Muscle layer of colon (tissue), 2 donors: ENCODE results near the gene PDXP.
"Not testable (repeated sequence)": the region's sequence is repeated elsewhere in the genome, so short reads cannot be mapped to it uniquely, and the experiment has no call there.

ENCODE experiments used
- H3K27ac ChIP-seq: one replicate; pipeline ENCODE4 v1.7.0; 2013; ENCODE audit warnings: low read depth, mild to moderate bottlenecking, low read length, moderate library complexity
- H3K27me3 ChIP-seq, 2 donors: one replicate each; pipeline ENCODE4 v1.7.0; 2013; ENCODE audit warnings: low read length in 2 of 2, mild to moderate bottlenecking in 2 of 2; ENCODE audit not compliant: insufficient read depth in 2 of 2, control insufficient read depth in 1 of 2
- H3K36me3 ChIP-seq: one replicate; pipeline ENCODE4 v1.7.0; 2013; ENCODE audit warnings: mild to moderate bottlenecking, low read length; ENCODE audit not compliant: insufficient read depth
- H3K4me1 ChIP-seq: one replicate; pipeline ENCODE4 v1.7.0; 2013; ENCODE audit warnings: mild to moderate bottlenecking, low read length; ENCODE audit not compliant: insufficient read depth
- H3K4me3 ChIP-seq, 2 donors: one replicate each; pipeline ENCODE4 v1.7.0; 2013; ENCODE audit warnings: low read length in 2 of 2, low read depth in 1 of 2, mild to moderate bottlenecking in 1 of 2, moderate library complexity in 1 of 2
- H3K9ac ChIP-seq: one replicate; pipeline ENCODE4 v1.7.0; 2013; ENCODE audit warnings: low read length
- H3K9me3 ChIP-seq: one replicate; pipeline ENCODE4 v1.7.0; 2013; ENCODE audit warnings: mild to moderate bottlenecking, low read length
- donor health status: abdominal sarcoma.
- donor health status: Adenocarcinoma of cecum.

Gene PDXP

DNA sequence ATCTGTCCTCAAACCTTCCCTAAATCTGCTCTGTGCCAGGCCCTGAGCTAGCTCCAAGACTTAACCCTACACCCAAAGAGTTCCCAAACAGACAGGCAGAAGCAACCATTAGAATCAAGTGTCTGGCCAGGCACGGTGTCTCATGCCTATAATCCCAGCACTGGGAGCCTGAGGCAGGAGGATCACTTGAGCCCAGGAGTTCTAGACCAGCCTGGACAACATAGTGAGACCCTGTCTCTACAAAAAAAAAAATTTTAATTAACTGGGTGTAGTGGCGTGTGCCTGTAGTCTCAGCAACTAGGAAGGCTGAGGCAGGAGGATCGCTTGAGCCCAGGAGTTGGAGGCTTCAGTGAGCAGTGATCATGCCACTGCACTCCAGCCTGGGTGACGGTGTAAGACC lies 1.9 kb upstream of the PDXP start:
- not testable (repeated sequence) for H3K9me3 ChIP-seq, H3K36me3 ChIP-seq, H3K27me3 ChIP-seq, H3K27ac ChIP-seq, H3K9ac ChIP-seq, H3K4me3 ChIP-seq
- peaks cover 25% of the 10 kb centered on the region for H3K4me1 ChIP-seq

- H3K9me3 ChIP-seq, result no peaks in the 10 kb centered on the region
- H3K4me3 ChIP-seq, result peak overlapping the region; percentile 24 to 56
Measured at GRCh38 chr22:37657590-37658132, 862 bp upstream of the PDXP start.

GRCh38 chr22:37659066-37659896 lies 758 bp downstream of the PDXP start:
- no peaks in the 10 kb centered on the region for H3K27me3 ChIP-seq
- peak overlapping the region; percentile 73 for H3K27ac ChIP-seq
- peaks cover 41% of the 10 kb centered on the region for H3K4me1 ChIP-seq
- no peaks in the 10 kb centered on the region for H3K36me3 ChIP-seq
- no peaks in the 10 kb centered on the region for H3K9me3 ChIP-seq
- H3K4me3 ChIP-seq, result peak overlapping the region; percentile 47 to 74
- peak overlapping the region; percentile 0 for H3K9ac ChIP-seq

More at GRCh38 chr22:37657590-37658132, 862 bp upstream of the PDXP start:
- Histone ChIP-seq H3K36me3 (no peaks in the 10 kb centered on the region), H3K27me3 (no peaks in the 10 kb centered on the region), H3K27ac (peak overlapping the region; percentile 79), H3K4me1 (peaks cover 34% of the 10 kb centered on the region), H3K9ac (peak overlapping the region; percentile 10)

- H3K27ac ChIP-seq, result peak overlapping the region; percentile 83
- H3K36me3 ChIP-seq, result no peaks in the 10 kb centered on the region
- peaks cover 41% of the 10 kb centered on the region for H3K4me1 ChIP-seq
Measured at GRCh38 chr22:37659897-37660708, 1.6 kb downstream of the PDXP start.

DNA sequence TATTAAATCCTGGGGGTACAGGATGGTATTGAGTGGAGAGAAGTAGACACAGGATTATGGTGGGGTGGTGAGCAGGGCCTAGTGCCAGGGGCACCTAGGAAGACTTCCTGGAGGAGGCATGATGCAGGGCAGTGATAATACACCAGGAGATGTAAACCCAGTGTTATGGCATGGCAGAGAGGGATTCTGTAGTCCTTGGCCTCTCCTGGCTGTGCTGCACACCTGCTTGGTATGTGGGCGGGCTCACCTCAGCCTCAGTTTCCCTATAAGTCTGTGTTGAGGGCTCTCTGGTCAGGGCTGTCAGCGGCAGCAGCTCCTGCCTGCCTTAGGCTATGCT lies 2.2 kb downstream of the PDXP start:
- Histone ChIP-seq H3K4me1 (peaks cover 41% of the 10 kb centered on the region), H3K4me3 (peak overlapping the region in 1 of 2 donors; percentile 47), H3K27ac (peak overlapping the region; percentile 83), H3K27me3 (no peaks in the 10 kb centered on the region), H3K9ac (peak overlapping the region; percentile 23), H3K9me3 (no peaks in the 10 kb centered on the region), H3K36me3 (peaks cover 2% of the 10 kb centered on the region)

More at GRCh38 chr22:37659897-37660708, 1.6 kb downstream of the PDXP start:
- Histone ChIP-seq H3K4me3 (peak overlapping the region in 1 of 2 donors; percentile 74), H3K9me3 (no peaks in the 10 kb centered on the region), H3K9ac (peak overlapping the region; percentile 23), H3K27me3 (no peaks in the 10 kb centered on the region)

DNA sequence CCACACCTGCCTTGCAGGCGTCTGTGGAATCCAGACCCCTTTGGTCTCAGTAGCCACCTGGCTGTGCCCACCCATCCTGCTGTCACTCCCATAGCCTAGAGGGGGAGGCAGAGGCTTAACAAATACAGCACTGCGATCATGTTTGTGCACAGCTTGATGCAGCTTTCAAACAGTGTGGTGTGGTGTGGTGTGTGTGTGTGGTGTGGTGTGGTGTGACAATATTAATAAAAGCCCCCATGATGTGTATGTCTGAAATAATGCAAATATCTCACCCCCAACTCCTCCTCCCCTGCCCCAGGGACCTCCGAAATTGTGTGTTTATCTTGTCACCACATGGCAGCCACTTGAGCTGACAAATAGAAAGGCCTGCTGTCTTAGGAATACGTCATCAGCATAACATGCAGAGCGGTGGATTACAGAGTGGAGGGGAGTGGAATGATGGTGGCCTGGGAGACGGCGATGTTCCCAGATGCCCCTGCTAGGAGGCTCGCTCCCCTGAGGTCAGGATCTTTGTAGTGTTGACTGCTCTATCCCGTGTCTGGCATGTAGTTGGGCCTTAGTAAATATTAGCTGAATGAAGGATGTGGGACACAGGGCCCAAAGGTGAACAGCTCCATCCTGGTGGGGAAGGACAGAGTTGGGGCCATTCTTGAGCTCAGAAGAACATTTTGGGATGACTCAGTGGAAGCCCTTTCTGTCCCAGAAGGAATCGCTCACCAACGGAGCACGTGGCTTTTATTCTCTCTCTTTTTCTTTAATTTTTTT lies 2.8 kb downstream of the PDXP start:
- H3K27ac ChIP-seq, result peak overlapping the region; percentile 83
- H3K36me3 ChIP-seq, result peaks cover 9% of the 10 kb centered on the region
- H3K4me1 ChIP-seq, result peaks cover 41% of the 10 kb centered on the region
- H3K9me3 ChIP-seq, result no peaks in the 10 kb centered on the region
- peak overlapping the region; percentile 23 for H3K9ac ChIP-seq
- H3K27me3 ChIP-seq, result no peaks in the 10 kb centered on the region
- H3K4me3 ChIP-seq, result peak overlapping the region in 1 of 2 donors; percentile 47

- H3K36me3 ChIP-seq, result peaks cover 15% of the 10 kb centered on the region
- H3K9me3 ChIP-seq, result no peaks in the 10 kb centered on the region
- peak overlapping the region; percentile 5 for H3K9ac ChIP-seq
- no peaks in the 10 kb centered on the region for H3K27me3 ChIP-seq
- H3K27ac ChIP-seq, result peak overlapping the region; percentile 64
- no peak overlapping the region for H3K4me3 ChIP-seq
- H3K4me1 ChIP-seq, result peaks cover 41% of the 10 kb centered on the region
Measured at GRCh38 chr22:37662039-37662438, 3.5 kb downstream of the PDXP start.

DNA sequence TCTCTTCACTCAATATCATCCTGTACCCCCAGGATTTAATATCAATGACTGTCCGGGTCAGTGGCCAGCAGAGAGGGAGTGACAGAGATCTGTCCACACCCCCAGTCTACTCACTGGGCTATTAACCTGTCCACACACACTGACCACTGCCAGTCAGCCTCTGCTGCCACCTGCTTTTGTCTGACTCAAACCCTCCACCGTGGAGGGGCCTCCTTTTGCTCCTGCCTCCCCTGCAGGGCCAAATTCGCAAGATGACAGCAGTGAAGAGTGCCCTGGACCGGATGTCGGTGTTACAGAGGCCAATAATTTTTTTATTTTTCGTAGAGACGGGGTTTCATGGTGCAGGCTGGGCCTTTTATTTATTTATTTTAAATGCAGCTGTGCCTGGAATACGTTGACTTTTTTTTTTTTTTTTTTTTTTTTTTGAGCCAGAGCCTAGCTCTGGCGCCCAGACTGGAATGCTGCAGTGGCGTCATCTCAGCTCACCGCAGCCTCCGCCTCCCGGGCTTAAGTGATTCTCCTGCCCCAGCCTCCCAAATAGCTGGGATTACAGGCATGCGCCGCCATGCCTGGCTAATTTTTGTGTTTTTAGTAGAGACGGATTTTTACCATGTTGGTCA lies 5.1 kb downstream of the PDXP start:
- Histone ChIP-seq H3K9me3 (no peaks in the 10 kb centered on the region), H3K9ac (no peak overlapping the region), H3K36me3 (peaks cover 15% of the 10 kb centered on the region), H3K27ac (peak overlapping the region; percentile 78), H3K27me3 (no peaks in the 10 kb centered on the region), H3K4me3 (no peak overlapping the region), H3K4me1 (peaks cover 41% of the 10 kb centered on the region)

DNA sequence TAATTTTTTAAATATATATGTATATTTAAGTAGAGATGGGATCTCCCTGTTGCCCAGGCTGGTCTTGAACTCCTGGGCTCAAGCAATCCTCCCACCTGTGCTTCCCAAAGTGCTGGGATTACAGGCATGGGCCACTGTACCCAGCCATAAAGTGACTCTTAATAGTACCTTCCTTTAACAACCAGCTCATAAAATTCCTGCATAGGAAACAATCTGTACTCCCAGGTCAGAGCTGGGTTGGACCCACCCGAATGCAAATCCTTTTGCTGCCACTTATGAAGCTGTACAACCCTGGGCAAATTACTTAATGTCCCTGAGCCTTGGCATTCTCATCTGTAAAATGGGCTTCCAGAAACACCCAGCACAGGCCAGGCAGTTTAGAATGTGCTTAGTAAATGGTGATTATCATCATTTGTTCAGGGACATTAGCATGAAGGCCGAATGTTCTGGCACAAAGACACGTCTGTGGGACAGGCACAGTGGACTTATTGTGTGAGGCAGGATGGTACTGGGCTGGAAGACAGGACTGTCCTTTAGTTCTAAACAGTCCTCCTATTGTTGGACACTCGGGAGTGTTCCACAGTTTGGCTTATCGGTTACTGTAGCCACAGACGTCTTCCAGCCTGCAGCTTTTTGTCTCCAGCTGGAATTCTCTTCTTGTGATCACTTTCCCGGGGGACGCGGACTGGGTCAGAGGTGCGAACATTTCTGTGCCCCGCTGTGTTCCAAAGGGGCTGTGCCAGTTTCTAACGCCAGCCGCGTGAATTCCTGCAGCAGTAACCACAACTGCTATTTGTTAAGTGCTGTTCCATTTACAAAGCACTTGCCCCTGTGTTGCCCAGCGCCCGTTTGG lies 6.0 kb downstream of the PDXP start:
- no peak overlapping the region for H3K9ac ChIP-seq

DNA sequence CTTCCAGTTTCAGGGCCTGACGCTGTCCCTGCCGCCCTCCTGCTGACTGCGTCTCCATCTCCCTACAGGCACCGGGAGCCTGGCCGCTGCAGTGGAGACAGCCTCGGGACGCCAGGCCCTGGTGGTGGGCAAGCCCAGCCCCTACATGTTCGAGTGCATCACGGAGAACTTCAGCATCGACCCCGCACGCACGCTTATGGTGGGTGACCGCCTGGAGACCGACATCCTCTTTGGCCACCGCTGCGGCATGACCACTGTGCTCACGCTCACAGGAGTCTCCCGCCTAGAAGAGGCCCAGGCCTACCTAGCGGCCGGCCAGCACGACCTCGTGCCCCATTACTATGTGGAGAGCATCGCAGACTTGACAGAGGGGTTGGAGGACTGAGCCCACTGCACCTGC lies 7.0 kb downstream of the PDXP start:
- H3K36me3 ChIP-seq, result peaks cover 15% of the 10 kb centered on the region
- H3K27me3 ChIP-seq, result no peaks in the 10 kb centered on the region
- H3K4me3 ChIP-seq, result no peak overlapping the region
- H3K27ac ChIP-seq, result no peak overlapping the region
- no peaks in the 10 kb centered on the region for H3K9me3 ChIP-seq
- no peak overlapping the region for H3K9ac ChIP-seq
- H3K4me1 ChIP-seq, result peaks cover 30% of the 10 kb centered on the region

More for the DNA sequence above, 6.0 kb downstream of the PDXP start:
- peaks cover 39% of the 10 kb centered on the region for H3K4me1 ChIP-seq
- no peak overlapping the region for H3K4me3 ChIP-seq
- H3K36me3 ChIP-seq, result peaks cover 15% of the 10 kb centered on the region
- H3K9me3 ChIP-seq, result no peaks in the 10 kb centered on the region
- H3K27ac ChIP-seq, result no peak overlapping the region
- H3K27me3 ChIP-seq, result no peaks in the 10 kb centered on the region
